ENCODE results near the gene PIP4P1.
A peak's percentile ranks its signal among the peaks of the same experiment; 100 is the strongest.

Gene PIP4P1

GRCh38 chr14:20435582-20436362 is 25.5 kb downstream of the PIP4P1 start, which contains the start of gene KLHL33:
TSS of gene KLHL33 (minus strand) at chr14:20436166. CDS start at chr14:20435811, 355 bp downstream.
- DNase-seq (ENCODE audit: low read depth) = no peak

GRCh38 chr14:20434701-20435581 is 26.3 kb downstream of the PIP4P1 start:
- no peak for DNase-seq (ENCODE audit: low read depth)

GRCh38 chr14:20429801-20430669 is 31.2 kb downstream of the PIP4P1 start:
- DNase-seq (ENCODE audit: low read depth) = no peak

GRCh38 chr14:20428802-20429201 is 32.4 kb downstream of the PIP4P1 start:
- no peak for DNase-seq (ENCODE audit: low read depth)

GRCh38 chr14:20428010-20428365 is 33.2 kb downstream of the PIP4P1 start:
- no peak for DNase-seq (ENCODE audit: low read depth)

- DNase-seq (ENCODE audit: low read depth) = no peak
Observed at GRCh38 chr14:20427231-20428009, 33.8 kb downstream of the PIP4P1 start.

GRCh38 chr14:20424851-20425250 is 36.4 kb downstream of the PIP4P1 start:
- no peak for DNase-seq (ENCODE audit: low read depth)

- no peak for DNase-seq (ENCODE audit: low read depth)
Observed at GRCh38 chr14:20422886-20423285, 38.3 kb downstream of the PIP4P1 start.

- DNase-seq (ENCODE audit: low read depth) = no peak
Observed at GRCh38 chr14:20421267-20421666, 40.0 kb downstream of the PIP4P1 start.

GRCh38 chr14:20419419-20419818 is 41.8 kb downstream of the PIP4P1 start:
- no peak for DNase-seq (ENCODE audit: low read depth)

- no peak for DNase-seq (ENCODE audit: low read depth)
Observed at GRCh38 chr14:20418501-20418909, 42.7 kb downstream of the PIP4P1 start.

- DNase-seq (ENCODE audit: low read depth) = no peak
Observed at GRCh38 chr14:20417250-20418186, 43.7 kb downstream of the PIP4P1 start.

GRCh38 chr14:20416223-20416622 is 45.0 kb downstream of the PIP4P1 start:
- DNase-seq (ENCODE audit: low read depth) = no peak

GRCh38 chr14:20415782-20416206 is 45.4 kb downstream of the PIP4P1 start:
- DNase-seq (ENCODE audit: low read depth) = peak; percentile 30

- DNase-seq (ENCODE audit: low read depth) = no peak
Observed at GRCh38 chr14:20413744-20414082, 47.5 kb downstream of the PIP4P1 start.

GRCh38 chr14:20412876-20413743 is 48.1 kb downstream of the PIP4P1 start, which contains the start of gene TEP1:
TSS of gene TEP1 (minus strand) at chr14:20413501. CDS start at chr14:20408439, 5,062 bp downstream.
- DNase-seq (ENCODE audit: low read depth) = peak; percentile 63

- DNase-seq (ENCODE audit: low read depth) = no peak
Observed at GRCh38 chr14:20412411-20412810, 48.8 kb downstream of the PIP4P1 start.

GRCh38 chr14:20409226-20409625 is 52.0 kb downstream of the PIP4P1 start:
- DNase-seq (ENCODE audit: low read depth) = no peak
